Mesenchymal stem cell (in vitro differentiated cells and primary cell): ENCODE data around the gene TMEM59.

ENCODE experiments used
- DNase-seq: peaks from one replicate; pipeline ENCODE4 v3.0.0-alpha.2; 2013
- H2AFZ ChIP-seq: one replicate; pipeline ENCODE4 v1.6.1; 2013; ENCODE audit warnings: low read depth, mild to moderate bottlenecking, control low read depth, inconsistent platforms, low read length, moderate library complexity
- H2AK5ac ChIP-seq: 2 replicates; pipeline ENCODE4 v1.6.1; 2013; ENCODE audit warnings: low read length, moderate library complexity, mild to moderate bottlenecking, inconsistent platforms; ENCODE audit not compliant: severe bottlenecking
- H2BK120ac ChIP-seq: one replicate; pipeline ENCODE4 v1.6.1; 2013; ENCODE audit warnings: low read depth, mild to moderate bottlenecking, inconsistent platforms, low read length, moderate library complexity
- H2BK12ac ChIP-seq, 2 experiments: one replicate each; pipeline ENCODE4 v1.6.1; 2013; ENCODE audit warnings: inconsistent platforms in 2 of 2, low read length in 2 of 2, mild to moderate bottlenecking in 2 of 2, moderate library complexity in 2 of 2, control low read depth in 1 of 2
- H2BK15ac ChIP-seq: one replicate; pipeline ENCODE4 v1.6.1; 2013; ENCODE audit warnings: mild to moderate bottlenecking, low read depth, inconsistent platforms; ENCODE audit not compliant: poor library complexity, severe bottlenecking
- H2BK5ac ChIP-seq: 2 replicates; pipeline ENCODE4 v1.6.1; 2013; ENCODE audit warnings: low read depth, mild to moderate bottlenecking, low read length, control low read depth, inconsistent platforms; ENCODE audit not compliant: poor library complexity, severe bottlenecking
- H3K14ac ChIP-seq, 2 experiments: one replicate each; pipeline ENCODE4 v1.6.1; 2013; ENCODE audit warnings: inconsistent platforms in 2 of 2, low read length in 2 of 2, control low read depth in 1 of 2, mild to moderate bottlenecking in 1 of 2, moderate library complexity in 1 of 2
- H3K18ac ChIP-seq, 2 experiments: one replicate each; pipeline ENCODE4 v1.6.1; 2013; ENCODE audit warnings: inconsistent platforms in 2 of 2, low read length in 2 of 2, control low read depth in 1 of 2, low read depth in 1 of 2, mild to moderate bottlenecking in 1 of 2
- H3K23ac ChIP-seq, 2 experiments: one replicate each; pipeline ENCODE4 v1.6.1; 2013; ENCODE audit warnings: inconsistent platforms in 2 of 2, low read length in 2 of 2, mild to moderate bottlenecking in 2 of 2, moderate library complexity in 2 of 2, control low read depth in 1 of 2
- H3K27ac ChIP-seq: 2 replicates; pipeline ENCODE4 v1.5.1; 2013; ENCODE audit warnings: mild to moderate bottlenecking, moderate library complexity, low read length, control low read depth, inconsistent platforms; ENCODE audit not compliant: poor library complexity, severe bottlenecking
- H3K27me3 ChIP-seq, 2 experiments: 2 replicates each; pipeline versions ENCODE4 v1.6.1 to v1.7.0; 2013; ENCODE audit warnings: low read length in 2 of 2, mild to moderate bottlenecking in 2 of 2, moderate library complexity in 2 of 2, control low read depth in 1 of 2, inconsistent platforms in 1 of 2; ENCODE audit not compliant: control insufficient read depth in 1 of 2, insufficient read depth in 1 of 2
- H3K36me3 ChIP-seq, 2 experiments: 2 replicates each; pipeline versions ENCODE4 v1.6.1 to v1.7.0; 2013; ENCODE audit warnings: low read length in 2 of 2, control low read depth in 1 of 2, inconsistent platforms in 1 of 2, low read depth in 1 of 2, mild to moderate bottlenecking in 1 of 2; ENCODE audit not compliant: insufficient read depth in 2 of 2, control insufficient read depth in 1 of 2
- H3K4ac ChIP-seq, 2 experiments: one replicate each; pipeline ENCODE4 v1.6.1; 2013; ENCODE audit warnings: inconsistent platforms in 2 of 2, low read length in 2 of 2, mild to moderate bottlenecking in 2 of 2, moderate library complexity in 2 of 2, control low read depth in 1 of 2, low read depth in 1 of 2
- H3K4me1 ChIP-seq: 2 replicates; pipeline ENCODE4 v1.6.1; 2013; ENCODE audit warnings: low read depth, low read length, control low read depth; ENCODE audit not compliant: control insufficient read depth, insufficient read depth
- H3K4me2 ChIP-seq: 2 replicates; pipeline ENCODE4 v1.6.1; 2013; ENCODE audit warnings: low read length, mild to moderate bottlenecking, inconsistent platforms; ENCODE audit not compliant: poor library complexity, severe bottlenecking
- H3K4me3 ChIP-seq, 2 experiments: 2 replicates each; pipeline versions ENCODE4 v1.5.1 to v1.7.0; 2013; ENCODE audit warnings: low read length in 2 of 2, mild to moderate bottlenecking in 2 of 2, control low read depth in 1 of 2, low read depth in 1 of 2; ENCODE audit not compliant: insufficient read depth in 1 of 2
- H3K79me1 ChIP-seq: replicated peaks from 2 replicates; pipeline ENCODE4 v1.6.1; 2013; ENCODE audit warnings: mild to moderate bottlenecking, control low read depth, low read length, inconsistent platforms; ENCODE audit not compliant: poor library complexity, severe bottlenecking
- H3K9ac ChIP-seq: 2 replicates; pipeline ENCODE4 v1.7.0; 2013; ENCODE audit warnings: mild to moderate bottlenecking, low read length, moderate library complexity
- H3K9me3 ChIP-seq: 2 replicates; pipeline ENCODE4 v1.7.0; 2013; ENCODE audit warnings: mild to moderate bottlenecking, low read length; ENCODE audit not compliant: control insufficient read depth
- H4K8ac ChIP-seq: one replicate; pipeline ENCODE4 v1.6.1; 2013; ENCODE audit warnings: inconsistent platforms, mild to moderate bottlenecking, low read length, moderate library complexity
- H4K91ac ChIP-seq: one replicate; pipeline ENCODE4 v1.6.1; 2013; ENCODE audit warnings: mild to moderate bottlenecking, low read length, inconsistent platforms
- WGBS: methylation state at CpG from one replicate; pipeline ENCODE4 v1.1.7; 2013; ENCODE audit warnings: mixed read lengths; 5-methylcytosine and 5-hydroxymethylcytosine counted together

Gene TMEM59

GRCh38 chr1:54069791-54070170 is 16.8 kb upstream of the TMEM59 start:
- H3K14ac ChIP-seq, result no peak overlapping the region
- no peak overlapping the region for H2AK5ac ChIP-seq
- H3K36me3 ChIP-seq, result peaks cover 0 to 4% of the 10 kb centered on the region in 2 experiments
- H3K27ac ChIP-seq, result no peak overlapping the region
- no peak overlapping the region for H3K23ac ChIP-seq
- H3K4me2 ChIP-seq, result no peak overlapping the region
- peak overlapping the region; percentile 38 for H3K9ac ChIP-seq
- peaks cover 2% of the 10 kb centered on the region for H3K4me1 ChIP-seq
- H3K27me3 ChIP-seq, result no peaks in the 10 kb centered on the region
- H2BK5ac ChIP-seq, result no peak overlapping the region
- 52% methylated on average over 1 of the region's 1 CpG for WGBS
- H2BK12ac ChIP-seq, result no peak overlapping the region
- H2BK15ac ChIP-seq, result no peak overlapping the region
- H3K9me3 ChIP-seq, result no peaks in the 10 kb centered on the region
- no peak overlapping the region for H3K18ac ChIP-seq
- no peak overlapping the region for H2BK120ac ChIP-seq
- no peak overlapping the region for H3K4me3 ChIP-seq
- DNase-seq, result peak; percentile 64
- H3K4ac ChIP-seq, result no peak overlapping the region
- H4K8ac ChIP-seq, result no peak overlapping the region
- no peak overlapping the region for H4K91ac ChIP-seq
- H3K79me1 ChIP-seq, result peaks cover 2% of the 10 kb centered on the region
- H2AFZ ChIP-seq, result no peak overlapping the region

DNA sequence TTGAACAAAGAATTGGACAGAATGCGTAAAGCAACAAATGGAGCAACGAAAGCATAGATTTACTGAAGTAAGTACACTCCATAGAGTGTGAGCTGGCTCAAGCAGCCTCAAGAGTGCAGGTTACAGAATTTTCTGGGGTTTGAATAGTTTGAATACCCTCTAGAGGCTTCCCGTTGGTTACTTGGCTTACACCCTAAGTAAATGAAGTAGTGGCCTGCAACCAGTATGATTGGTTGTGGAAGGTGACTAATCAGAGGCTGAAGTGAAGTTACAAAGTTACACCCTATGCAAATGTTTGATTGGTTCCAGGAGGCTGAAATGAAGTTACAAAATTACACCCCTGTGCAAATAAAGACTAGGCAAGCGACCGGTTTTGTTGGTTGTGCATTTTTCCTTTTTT is 11.3 kb upstream of the TMEM59 start:
- H3K18ac ChIP-seq, result no peak overlapping the region
- DNase-seq, result no peak
- H3K4me3 ChIP-seq, result no peak overlapping the region
- H2AFZ ChIP-seq, result no peak overlapping the region
- H3K9me3 ChIP-seq, result no peaks in the 10 kb centered on the region
- H3K36me3 ChIP-seq, result no peaks in the 10 kb centered on the region
- no peak overlapping the region for H3K4ac ChIP-seq
- no peaks in the 10 kb centered on the region for H3K27me3 ChIP-seq
- H3K27ac ChIP-seq, result no peak overlapping the region
- no peak overlapping the region for H2BK15ac ChIP-seq
- H3K4me1 ChIP-seq, result no peaks in the 10 kb centered on the region
- WGBS, result 98% methylated on average over 5 of the region's 5 CpGs
- peaks cover 2% of the 10 kb centered on the region for H3K79me1 ChIP-seq
- H2BK5ac ChIP-seq, result no peak overlapping the region
- no peak overlapping the region for H3K9ac ChIP-seq
- H2BK120ac ChIP-seq, result no peak overlapping the region
- H3K14ac ChIP-seq, result no peak overlapping the region
- H2BK12ac ChIP-seq, result no peak overlapping the region
- H3K4me2 ChIP-seq, result no peak overlapping the region
- H2AK5ac ChIP-seq, result no peak overlapping the region
- no peak overlapping the region for H4K91ac ChIP-seq
- no peak overlapping the region for H3K23ac ChIP-seq
- H4K8ac ChIP-seq, result no peak overlapping the region

GRCh38 chr1:54054438-54054749 is 1.4 kb upstream of the TMEM59 start:
- no peak for DNase-seq
- Histone ChIP-seq H3K4ac (no peak overlapping the region), H3K79me1 (peaks cover 10% of the 10 kb centered on the region), H3K27me3 (no peaks in the 10 kb centered on the region), H2BK12ac (no peak overlapping the region), H3K4me1 (peaks cover 5% of the 10 kb centered on the region), H2BK5ac (no peak overlapping the region), H4K91ac (no peak overlapping the region), H3K23ac (no peak overlapping the region), H3K27ac (no peak overlapping the region), H4K8ac (no peak overlapping the region), H3K18ac (peak overlapping the region in 1 of 2 experiments; percentile 24), H3K4me3 (peak overlapping the region in 1 of 2 experiments; percentile 100), H3K9ac (peak overlapping the region; percentile 99), H3K36me3 (peaks cover 0 to 10% of the 10 kb centered on the region in 2 experiments), H3K4me2 (peak overlapping the region; percentile 11), H2AK5ac (no peak overlapping the region), H2BK120ac (no peak overlapping the region), H3K14ac (no peak overlapping the region), H2AFZ (no peak overlapping the region), H3K9me3 (no peaks in the 10 kb centered on the region), H2BK15ac (no peak overlapping the region)
- WGBS, result 67% methylated on average over 4 of the region's 5 CpGs

DNA sequence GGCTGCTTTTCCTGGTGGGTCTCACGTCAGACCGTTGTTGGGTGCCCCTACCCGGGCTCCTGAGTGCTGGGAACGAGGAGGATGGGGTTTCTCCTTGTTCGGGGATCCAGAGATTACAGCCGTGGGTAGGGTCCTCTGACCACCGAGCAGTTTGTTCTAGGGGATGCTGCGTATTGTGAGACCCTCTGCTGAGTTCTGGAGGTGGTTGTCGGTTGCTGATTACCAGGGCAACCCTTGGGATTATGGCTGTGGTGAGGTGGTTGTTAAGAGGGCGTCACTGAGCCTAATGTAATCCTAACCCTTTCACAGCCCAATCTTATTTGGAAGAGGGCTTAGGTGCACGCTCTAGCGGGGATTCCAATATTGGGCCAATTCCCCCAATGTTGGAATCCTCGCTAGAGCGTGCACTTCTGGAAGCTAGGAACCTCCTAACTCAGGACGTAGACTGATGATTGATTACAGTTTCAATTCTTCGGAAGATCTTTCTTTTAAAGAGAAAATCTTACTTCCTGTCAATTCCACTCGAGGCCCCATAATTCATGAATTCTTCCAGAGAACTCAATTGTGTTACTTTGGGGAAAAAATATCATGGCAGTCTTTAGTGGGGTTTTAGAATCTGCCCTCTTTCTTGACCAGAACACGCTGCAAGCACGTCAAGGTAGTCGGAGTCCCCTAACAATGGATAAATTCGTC is 887 bp upstream of the TMEM59 start:
- peaks cover 10% of the 10 kb centered on the region for H3K79me1 ChIP-seq
- H3K9ac ChIP-seq, result peak overlapping the region; percentile 99
- H3K9me3 ChIP-seq, result no peaks in the 10 kb centered on the region
- peaks cover 0 to 10% of the 10 kb centered on the region in 2 experiments for H3K36me3 ChIP-seq
- no peak overlapping the region for H2BK5ac ChIP-seq
- H3K27me3 ChIP-seq, result no peaks in the 10 kb centered on the region
- H2BK12ac ChIP-seq, result no peak overlapping the region
- peak overlapping the region; percentile 66 for H3K4me2 ChIP-seq
- H3K4me3 ChIP-seq, result peak overlapping the region; percentile 65 to 100
- H2AK5ac ChIP-seq, result no peak overlapping the region
- H2BK15ac ChIP-seq, result peak overlapping the region; percentile 8
- peak overlapping the region; percentile 43 for H4K91ac ChIP-seq
- no peak overlapping the region for H3K14ac ChIP-seq
- no peak overlapping the region for H3K23ac ChIP-seq
- peak overlapping the region in 1 of 2 experiments; percentile 1 for H3K4ac ChIP-seq
- H3K18ac ChIP-seq, result peak overlapping the region; percentile 24 to 72
- no peak for DNase-seq
- no peak overlapping the region for H2BK120ac ChIP-seq
- peak overlapping the region; percentile 24 for H4K8ac ChIP-seq
- peak overlapping the region; percentile 33 for H3K27ac ChIP-seq
- 35% methylated on average over 18 of the region's 21 CpGs for WGBS
- H2AFZ ChIP-seq, result peak overlapping the region; percentile 68
- peaks cover 5% of the 10 kb centered on the region for H3K4me1 ChIP-seq
